ENCODE measurements around the gene FAM174B.
A peak's percentile ranks its signal among the peaks of the same experiment; 100 is the strongest.

Gene FAM174B

DNA sequence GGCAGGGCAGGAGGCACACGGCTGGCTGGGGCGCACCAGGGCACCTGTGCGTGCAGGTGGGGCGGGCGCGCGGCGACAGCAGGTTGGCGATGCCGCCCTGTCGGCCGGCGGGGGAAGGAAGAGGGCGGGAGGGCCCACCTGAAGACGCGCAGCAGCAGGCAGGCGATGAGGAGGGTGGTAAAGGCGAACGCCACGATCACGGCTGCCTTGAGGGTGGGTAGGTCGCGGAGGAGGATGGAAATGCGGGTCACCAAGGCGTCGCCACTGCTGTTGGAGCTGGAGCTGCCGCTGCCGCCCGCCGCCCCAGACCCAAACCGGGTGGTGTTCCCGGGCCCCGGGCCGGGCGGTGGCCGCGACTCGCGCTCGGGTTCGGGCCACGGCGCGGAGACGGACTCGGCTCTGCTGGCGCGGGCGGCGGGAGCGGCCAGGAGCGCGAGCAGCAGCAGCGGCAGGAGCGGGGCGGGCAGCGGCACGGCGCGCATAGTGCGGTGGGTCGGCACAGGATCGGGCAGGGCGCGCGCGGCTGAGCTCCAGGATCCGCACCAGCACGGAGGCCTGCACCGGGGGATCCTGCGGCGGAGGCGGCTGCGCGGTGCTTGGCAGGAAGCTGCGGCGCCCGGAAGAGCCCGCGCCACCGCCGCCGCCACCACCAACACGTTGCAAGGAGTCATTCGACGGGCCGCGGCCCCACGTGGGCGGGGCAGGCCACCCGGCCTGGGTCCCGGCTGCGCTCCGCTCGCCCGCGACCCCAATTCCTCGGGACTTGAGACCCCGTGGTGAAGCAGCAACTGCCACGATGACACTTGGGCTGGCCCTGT lies at the start of gene FAM174B:
Gene FAM174B, minus strand, starts transcription at position 598 of the 818 bp plus-strand sequence.
- no peak for DNase-seq

DNA sequence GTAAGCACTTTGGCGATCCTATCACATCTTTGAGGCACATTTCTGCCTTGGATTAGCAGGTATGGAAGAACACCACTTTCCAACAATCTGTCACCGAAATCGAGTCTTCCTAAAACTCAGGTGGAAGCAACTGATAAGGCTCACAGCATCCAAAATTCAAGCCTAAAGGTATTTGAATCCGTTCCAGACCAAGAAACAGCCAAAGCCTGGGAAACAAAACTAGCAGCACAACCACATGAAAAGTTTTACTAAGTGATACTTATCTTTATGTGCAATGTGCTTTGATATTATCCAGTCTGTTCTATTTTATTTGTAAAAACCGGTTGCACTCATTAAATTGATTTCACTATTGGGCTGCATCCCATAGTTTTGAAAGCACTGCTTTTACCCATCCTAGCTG lies 40.5 kb upstream of the FAM174B start:
- no peak for DNase-seq

DNA sequence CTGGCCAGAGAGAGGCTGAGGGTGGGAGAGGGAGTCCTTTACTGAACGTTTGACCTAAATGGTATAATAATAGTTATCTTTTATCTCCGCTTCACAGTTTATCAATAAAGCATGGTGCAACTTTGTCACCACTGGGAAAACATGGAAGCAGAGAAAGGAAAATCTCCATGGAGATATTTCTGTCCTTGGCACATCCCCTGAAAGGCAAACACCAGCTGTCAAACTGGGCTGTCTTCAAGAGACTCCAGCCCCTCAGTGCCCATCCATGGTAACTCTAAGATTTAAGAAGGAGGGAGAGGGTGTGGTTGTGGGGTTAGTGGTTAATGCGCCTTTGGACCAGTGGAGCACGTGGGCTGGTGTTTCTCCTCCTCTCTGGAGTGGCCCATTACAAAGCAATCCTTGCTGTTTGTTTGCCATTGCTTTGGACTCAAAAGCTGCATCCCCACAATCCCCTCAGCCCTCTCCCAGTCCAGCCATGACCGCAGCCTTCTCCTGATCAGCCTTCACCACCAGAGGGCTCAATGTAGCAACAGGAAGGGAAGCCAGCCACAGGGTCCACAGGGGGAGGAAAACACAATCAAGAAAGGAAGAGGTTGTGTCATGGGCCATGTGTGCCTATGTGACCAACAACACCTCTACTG lies 38.2 kb upstream of the FAM174B start:
- DNase-seq = no peak

GRCh38 chr15:92690395-92690794 lies 34.8 kb upstream of the FAM174B start:
- no peak for DNase-seq

DNA sequence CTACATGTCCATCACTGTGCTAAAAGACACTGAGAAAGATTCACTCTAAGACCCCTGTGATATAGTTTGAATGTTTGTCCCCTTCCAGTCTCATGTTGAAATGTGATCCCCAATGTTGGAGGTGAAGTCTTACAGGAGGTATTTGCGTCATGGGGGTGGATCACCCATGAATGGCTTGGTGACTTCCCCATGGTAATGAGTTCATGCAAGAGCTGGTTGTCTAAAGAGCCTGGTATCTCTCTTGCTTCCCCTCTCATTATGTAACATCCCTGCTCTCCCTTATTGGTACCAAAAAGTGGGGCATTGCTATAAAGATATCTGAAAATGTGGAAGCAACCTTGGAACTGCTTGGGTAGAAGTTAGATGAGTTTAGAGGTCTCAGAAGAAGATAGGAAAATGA lies 32.2 kb upstream of the FAM174B start:
- DNase-seq = no peak

DNA sequence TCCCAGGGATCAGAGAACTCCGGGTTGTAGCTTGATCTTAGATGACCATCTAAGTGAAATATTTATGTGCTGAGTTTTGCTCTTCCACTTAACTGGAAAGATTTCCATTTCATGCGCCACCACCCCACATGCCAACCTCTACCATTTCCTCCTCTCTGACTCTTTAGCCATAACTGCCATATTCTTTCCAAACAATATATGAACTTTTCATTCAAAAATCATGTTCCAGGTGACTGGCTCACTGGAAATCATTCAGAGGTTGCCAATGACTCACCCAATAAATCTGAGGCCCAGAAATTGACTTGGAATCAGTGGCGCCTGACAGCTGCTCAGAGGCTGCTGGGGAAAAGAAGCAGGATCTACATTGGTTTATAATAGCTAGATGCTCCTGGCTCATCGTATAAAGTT lies 31.6 kb upstream of the FAM174B start:
- no peak for DNase-seq

- DNase-seq = no peak
Observed at GRCh38 chr15:92683511-92683834, 27.9 kb upstream of the FAM174B start.

DNA sequence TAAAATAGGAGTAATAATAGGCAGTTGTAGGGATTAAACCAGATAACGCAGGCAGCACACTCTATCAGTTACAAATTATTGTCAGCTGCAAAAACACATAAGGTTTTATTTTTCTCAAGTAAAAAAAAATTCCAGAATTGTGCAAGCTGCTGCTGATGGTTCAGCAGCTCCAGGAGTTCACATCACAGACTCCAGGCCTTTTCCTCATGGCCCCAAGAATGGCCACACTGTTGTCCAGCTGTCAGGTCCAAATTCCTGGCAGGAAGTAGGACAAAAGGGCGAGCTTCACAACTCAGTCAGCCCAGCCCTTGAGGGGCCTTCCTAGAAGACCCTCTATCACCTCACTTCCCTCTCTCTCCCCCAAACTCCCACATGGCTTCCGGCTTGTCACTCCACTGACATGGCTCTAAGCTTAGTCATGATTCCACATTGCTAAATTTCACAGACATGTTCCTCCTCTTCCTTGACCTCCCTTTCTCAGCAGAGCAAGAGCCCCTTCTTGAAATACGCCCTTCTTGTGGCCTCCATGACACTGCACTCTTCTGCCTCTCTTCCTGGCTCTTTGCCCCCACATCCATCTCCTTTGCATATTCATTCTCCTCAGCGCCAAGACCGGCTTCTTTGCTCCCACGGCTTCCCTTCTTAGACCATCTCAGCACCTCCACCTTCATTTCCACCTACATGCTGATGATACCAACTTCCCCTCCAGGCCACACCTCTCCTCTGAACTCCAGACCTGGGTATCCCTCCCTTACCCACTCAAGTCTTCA lies 27.4 kb upstream of the FAM174B start:
- no peak for DNase-seq

GRCh38 chr15:92681141-92681631 lies 25.6 kb upstream of the FAM174B start:
- peak; percentile 54 for DNase-seq

DNA sequence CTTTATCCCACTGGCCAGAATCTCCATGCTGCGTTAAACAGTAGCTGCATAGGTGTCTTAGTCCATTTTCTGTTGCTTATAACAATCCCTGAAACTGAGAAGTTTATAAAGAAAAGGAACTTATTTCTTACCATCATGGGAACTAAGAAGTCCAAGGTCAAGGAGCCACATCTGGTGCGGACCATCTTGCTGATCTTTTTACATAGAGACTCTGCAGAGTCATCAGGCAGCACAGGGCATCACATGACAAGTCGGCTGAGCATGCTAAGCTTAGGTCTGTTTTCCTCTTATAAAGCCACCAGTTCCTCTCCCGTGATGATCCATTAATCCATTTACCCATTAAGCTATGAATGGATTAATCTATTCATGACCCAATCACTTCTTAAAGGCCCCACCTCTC lies 22.4 kb upstream of the FAM174B start:
- DNase-seq = no peak

DNA sequence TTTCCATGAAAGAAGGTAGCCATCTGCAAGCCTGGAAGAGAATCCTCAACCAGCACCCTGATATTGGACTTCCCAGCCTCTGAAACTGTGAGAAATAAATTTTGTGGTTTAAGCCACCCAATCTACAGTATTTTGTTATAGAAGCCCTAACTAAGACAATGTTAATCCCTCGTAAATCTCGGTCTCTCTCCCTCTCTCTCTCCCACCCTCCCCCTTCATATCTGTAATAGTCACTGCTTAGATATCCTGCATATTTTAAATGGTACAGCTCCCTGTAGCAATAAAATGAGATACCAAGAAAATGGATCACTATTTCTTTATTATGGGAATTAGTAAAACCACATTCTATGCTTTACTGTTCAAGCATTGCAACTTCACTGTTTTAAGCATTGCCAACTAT lies 21.0 kb upstream of the FAM174B start:
- DNase-seq = no peak

DNA sequence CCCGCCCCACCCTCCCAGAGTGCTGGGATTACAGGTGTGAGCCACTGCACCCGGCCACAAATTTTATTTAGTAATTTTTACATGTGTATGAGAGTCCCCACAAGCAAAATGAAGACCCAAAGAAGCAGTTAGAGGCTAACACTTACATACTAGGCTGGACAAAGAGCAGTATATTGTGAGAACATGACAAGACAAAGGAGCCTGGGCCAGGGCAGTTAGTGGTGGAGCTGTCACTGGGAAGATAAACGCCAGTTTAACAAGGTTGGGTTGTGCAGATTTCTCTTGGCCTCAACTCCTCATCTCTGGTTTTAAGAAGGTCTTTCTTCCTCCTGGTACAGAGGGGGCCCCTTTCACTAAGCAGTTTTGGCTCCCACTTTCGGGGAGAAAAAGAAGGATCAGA lies 19.9 kb upstream of the FAM174B start:
- DNase-seq = no peak

GRCh38 chr15:92674347-92674746 lies 18.8 kb upstream of the FAM174B start:
- DNase-seq = no peak

DNA sequence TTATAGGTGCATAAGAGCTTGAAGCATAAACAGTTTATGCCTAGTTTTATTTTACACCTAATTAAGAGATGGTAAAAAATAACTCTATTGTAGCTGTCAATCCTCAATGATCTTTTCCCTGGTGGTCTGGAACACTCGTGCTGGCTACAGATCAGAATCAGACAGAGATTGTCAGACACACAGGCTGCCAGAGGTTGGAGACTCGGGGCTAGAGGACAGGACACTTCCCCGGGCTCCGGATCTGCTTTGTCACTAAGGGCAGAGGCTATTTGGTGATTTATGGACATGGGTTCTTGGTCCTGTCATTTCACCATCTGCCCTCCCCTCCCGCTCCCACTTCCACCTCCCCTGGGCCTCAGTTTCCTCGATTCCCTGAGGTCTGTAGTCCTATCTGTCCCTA lies 16.5 kb upstream of the FAM174B start:
- DNase-seq = no peak

GRCh38 chr15:92671406-92671805 lies 15.8 kb upstream of the FAM174B start:
- DNase-seq = no peak

DNA sequence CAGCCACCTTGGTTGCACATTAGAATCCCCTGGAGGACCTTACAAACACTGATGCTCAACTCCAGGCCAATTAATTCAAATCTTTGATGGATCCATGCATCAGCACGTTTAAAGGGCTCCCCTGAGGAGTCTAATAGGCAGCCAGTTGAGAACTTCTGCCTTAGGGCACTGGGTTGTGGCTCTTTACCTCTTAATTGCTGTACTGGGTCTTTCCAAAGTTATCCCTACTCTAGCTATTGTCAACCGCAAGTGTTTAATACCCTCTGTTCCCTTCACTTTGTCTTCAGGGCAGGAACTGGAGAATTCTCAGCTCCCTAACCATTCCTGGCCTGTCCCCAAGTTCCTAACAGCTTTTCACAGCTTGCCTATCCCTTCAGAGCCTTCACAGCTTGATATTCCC lies 15.0 kb upstream of the FAM174B start:
- DNase-seq = no peak

GRCh38 chr15:92669432-92669831 lies 13.9 kb upstream of the FAM174B start:
- no peak for DNase-seq

DNA sequence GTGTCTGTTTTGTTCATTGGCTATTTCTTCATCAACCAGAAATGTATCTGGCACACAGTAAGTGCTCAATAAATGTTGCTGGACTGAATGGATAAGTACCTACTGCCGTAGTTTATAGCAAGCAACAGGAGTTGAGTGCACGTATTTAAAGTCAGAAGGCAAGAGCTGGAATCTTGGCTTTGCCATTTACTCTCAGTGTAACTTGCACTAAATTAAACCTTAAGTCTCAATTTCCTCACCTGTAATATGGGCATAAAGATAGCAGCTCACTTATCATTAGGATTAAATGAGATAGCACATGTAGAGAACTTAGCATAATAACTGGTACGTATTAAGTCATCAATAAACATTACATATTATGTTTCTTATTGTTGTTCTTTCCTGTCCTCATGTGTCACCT lies 13.0 kb upstream of the FAM174B start:
- DNase-seq = no peak

- no peak for DNase-seq
Observed at GRCh38 chr15:92667970-92668485, 12.5 kb upstream of the FAM174B start.

- no peak for DNase-seq
Observed at GRCh38 chr15:92667287-92667904, 11.8 kb upstream of the FAM174B start.

GRCh38 chr15:92666780-92667179 lies 11.2 kb upstream of the FAM174B start:
- DNase-seq = no peak

DNA sequence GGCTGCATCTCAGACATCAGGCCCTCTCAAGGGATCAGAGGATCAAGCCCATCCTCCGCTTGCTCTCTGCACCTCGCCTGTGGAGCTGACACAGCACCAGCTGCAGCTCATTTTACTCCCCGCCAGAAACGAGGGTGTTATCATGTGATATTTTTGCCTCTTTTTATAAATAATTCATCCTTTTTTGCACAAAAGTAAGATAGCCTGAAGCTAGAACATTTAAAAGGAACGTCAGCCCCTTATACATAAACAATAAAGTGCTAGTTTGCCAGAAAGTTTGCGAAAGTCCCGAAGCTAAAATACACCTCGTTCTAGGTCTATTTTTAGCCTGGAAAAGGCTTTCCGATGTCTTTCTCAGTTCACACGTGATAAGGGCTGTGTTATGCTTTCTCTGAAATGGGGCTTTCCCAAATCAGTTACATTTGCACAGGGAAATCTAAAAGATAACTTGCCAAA lies 9.6 kb upstream of the FAM174B start:
- DNase-seq = no peak

Data from NCI-H226 (cell line).